AG09319 (cell line): ENCODE results near the gene NOS1AP.

Source experiments
- DNase-seq: peaks from one replicate; pipeline ENCODE4 v3.0.0-alpha.2; 2010; ENCODE audit warnings: low read depth; ENCODE audit errors: extremely low read depth
- TF ChIP-seq, protein P1 (sequence below): IDR thresholded peaks from 2 replicates; pipeline ENCODE4 v1.5.1; 2011; ENCODE audit warnings: low read depth, mild to moderate bottlenecking, inconsistent platforms, low read length, moderate library complexity

The NOS1AP gene

DNA sequence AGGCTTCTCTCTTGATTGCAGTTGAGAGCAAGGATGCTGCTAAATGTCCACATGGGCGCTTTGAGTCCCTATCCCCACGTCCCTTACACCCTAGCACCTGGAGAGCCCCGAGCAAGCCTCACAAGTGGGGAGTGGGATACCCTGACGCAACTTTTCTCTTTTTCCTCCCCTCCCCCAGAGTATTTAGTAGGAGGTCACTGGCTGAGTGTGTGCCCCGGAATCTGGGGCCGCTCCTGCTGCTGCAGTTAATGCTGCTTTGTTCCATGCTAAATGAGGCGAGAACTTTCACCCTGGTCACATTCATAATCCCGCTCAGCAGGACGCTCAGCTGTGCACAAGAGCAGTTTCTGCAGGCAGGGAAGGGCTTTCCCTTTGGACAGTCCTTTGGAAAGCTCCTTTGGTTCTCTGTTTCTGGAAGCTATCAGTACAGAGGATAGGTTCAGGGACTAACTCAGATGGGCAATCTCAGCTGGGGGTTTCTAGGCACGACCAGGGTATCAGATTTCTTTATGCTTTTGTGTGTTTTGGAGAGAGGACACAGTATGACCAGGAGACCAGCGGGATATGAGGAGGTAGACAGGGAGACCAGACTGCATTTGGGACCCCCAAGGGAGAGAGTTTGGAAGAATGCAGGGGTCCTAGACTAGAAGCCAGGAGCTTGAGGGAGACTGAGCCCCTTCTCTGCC is 75.9 kb downstream of the NOS1AP start:
- no peak for DNase-seq
- TF ChIP-seq, protein P1, sequence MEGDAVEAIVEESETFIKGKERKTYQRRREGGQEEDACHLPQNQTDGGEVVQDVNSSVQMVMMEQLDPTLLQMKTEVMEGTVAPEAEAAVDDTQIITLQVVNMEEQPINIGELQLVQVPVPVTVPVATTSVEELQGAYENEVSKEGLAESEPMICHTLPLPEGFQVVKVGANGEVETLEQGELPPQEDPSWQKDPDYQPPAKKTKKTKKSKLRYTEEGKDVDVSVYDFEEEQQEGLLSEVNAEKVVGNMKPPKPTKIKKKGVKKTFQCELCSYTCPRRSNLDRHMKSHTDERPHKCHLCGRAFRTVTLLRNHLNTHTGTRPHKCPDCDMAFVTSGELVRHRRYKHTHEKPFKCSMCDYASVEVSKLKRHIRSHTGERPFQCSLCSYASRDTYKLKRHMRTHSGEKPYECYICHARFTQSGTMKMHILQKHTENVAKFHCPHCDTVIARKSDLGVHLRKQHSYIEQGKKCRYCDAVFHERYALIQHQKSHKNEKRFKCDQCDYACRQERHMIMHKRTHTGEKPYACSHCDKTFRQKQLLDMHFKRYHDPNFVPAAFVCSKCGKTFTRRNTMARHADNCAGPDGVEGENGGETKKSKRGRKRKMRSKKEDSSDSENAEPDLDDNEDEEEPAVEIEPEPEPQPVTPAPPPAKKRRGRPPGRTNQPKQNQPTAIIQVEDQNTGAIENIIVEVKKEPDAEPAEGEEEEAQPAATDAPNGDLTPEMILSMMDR, result no peak

DNA sequence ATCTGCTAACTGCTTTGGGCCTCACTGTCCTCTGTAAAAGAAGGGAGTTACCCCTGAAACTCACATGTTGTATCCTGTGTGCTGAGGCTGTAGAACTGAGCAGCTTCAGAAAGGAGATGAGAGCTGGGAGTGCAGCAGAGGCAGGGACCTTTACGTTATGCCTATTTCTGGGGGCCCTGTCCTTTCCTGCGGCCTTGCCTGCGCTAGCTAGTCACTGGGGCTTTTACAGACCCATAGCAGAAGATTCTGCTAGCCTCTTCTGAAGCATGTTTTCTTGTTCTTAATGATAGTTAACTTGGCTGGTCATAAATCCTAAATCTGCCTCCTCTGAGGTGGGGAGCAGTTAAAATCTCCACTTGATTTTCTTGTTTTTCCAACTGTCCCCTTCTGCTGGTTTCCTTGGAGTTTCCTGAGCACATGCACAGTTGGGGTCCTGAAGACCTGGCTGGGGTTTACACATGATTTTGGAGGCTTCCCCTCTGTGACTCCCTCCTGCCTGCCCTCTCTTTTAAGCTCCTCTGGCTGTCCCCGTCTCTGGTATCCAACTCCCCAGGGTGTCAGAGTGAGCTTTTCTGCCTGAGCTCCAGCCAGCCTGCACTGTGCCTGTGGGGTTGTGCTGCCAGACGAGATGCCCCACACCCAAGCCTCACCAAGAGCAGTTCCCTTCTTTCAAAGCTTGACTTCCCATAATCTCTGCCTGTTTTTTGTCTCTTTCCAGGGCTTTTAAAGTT is 76.6 kb downstream of the NOS1AP start:
- TF ChIP-seq, protein P1, result no peak
- DNase-seq, result no peak

DNA sequence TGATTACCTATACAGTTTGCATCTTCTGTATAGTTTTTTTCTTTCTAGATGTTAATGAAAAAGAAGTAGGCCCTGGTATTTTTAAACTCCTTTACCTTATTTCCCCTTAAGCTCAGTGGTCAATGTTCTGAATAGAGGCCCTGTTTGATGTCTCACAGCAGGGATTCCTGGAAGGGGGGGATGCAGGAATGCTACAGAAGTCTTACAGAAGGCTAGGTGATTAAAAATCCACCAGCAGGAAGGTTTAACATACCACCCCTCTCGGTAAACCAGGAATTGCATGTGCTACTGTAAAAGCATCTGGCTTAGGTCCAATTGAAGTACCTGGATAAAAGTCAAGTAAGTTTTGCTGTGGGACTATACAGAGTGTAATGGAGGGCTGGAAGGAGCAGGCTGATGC is 78.3 kb downstream of the NOS1AP start:
- TF ChIP-seq, protein P1, result no peak
- no peak for DNase-seq

DNA sequence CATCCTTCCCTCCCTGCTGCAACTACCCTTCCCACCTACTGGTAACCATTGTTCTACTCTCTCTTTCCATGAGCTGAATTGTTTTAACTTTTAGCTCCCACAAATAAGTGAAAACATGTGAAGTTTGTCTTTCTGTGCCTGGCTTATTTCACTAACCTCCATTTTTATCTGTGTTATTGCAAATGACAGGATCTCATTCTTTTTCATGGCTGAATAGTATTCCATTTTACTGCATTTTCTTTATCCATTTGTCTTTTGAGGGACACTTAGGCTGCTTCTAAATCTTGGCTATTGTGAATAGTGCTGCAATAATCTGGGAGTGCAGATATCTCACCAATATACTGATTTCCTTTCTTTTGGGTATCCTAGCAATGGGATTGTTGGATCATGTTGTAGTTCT is 80.6 kb downstream of the NOS1AP start:
- TF ChIP-seq, protein P1, result no peak
- DNase-seq, result no peak

DNA sequence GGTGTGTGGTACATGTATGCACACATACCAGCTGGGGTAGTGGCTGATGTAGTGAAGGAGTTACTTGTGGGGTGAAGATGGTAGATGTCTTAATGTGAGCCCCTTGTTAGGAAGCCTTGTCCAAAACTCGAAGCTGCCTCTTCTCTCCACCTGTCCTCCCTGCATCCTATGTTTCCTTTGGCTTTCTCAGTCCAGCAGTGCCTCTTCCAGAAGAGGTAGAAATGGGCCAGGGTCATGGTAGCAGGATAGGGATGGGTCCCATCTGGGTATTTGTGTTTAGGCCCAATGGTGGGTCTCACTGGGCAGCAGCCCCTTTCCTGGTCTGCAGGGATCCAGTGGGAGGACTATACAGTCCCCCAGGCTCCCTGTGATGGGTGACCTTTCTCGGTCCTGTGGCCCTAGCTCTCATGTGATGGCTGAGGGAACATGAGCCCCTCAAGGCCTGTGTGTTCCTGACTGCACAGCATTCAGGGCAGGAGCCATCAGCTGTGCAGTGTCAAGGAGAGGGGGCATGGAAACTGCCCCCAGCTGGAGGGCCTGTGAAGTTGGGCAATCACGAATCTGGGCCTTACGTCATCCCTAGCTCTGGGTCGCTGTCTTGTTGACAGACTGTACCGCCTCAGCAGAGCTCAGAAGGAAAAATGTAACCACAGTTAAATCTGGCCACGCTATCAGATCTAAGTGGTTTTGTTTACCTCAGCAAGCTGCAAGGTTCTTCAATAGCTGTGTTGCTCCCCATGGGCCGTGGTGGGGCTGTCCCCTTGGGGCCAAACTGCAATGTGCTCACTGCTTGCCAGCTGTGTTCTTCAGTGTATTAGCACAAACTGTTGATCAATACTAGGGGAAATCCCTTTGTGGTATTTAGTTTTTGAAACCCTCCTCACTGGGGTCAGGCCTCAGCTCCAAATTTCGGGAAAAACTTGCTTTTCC is 82.7 kb downstream of the NOS1AP start:
- TF ChIP-seq, protein P1, result no peak
- DNase-seq, result no peak

DNA sequence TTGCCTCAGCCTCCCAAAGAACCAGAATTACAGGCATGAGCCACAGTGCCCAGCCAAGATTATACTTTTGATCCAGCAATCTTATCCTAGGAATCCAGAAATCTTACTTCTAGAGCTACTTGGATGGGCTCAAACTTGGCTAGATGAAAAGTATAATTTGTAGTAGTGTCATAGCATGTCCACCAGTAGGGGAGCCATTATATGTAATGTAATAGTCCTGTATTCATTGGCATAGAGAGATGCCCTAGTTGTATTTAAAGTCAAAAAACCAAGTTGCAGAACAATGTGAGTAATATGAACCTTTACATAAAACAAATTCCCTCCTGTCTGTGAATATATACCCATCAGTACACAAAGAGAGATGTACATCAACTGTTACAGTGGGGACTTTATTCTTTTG is 83.9 kb downstream of the NOS1AP start:
- no peak for DNase-seq
- TF ChIP-seq, protein P1, result no peak
